HepG2 (cell line): Measurements from ENCODE around the gene OGT.

ENCODE experiments used
- ASH2L ChIP-seq: fragments of 300-600, 200-600 bp; sonication (generic); IDR thresholded peaks from 2 replicates; pipeline ENCODE4 v1.7.0; 2017; ENCODE audit warnings: low read depth, mild to moderate bottlenecking, moderate library complexity, mixed read lengths, low read length; ENCODE audit not compliant: insufficient read length
- ATAD3A ChIP-seq: sonication (generic); formaldehyde crosslinking; IDR thresholded peaks from 2 replicates; pipeline ENCODE4 v1.4.0; 2020; ENCODE audit warnings: missing genetic modification reagents
- HOXA5 ChIP-seq: sonication (generic); formaldehyde crosslinking; IDR thresholded peaks from 2 replicates; pipeline ENCODE4 v1.4.0; 2020; ENCODE audit warnings: missing genetic modification reagents
- JUN ChIP-seq: sonication (generic); formaldehyde crosslinking; IDR thresholded peaks from 2 replicates; pipeline ENCODE4 v1.4.0; 2020; ENCODE audit warnings: mild to moderate bottlenecking, missing genetic modification reagents
- POLR2AphosphoS2 ChIP-seq: IDR thresholded peaks from 2 replicates; pipeline ENCODE4 v1.6.1; 2011; ENCODE audit warnings: low read depth, low read length, improper control_type of control experiment
- SIX4 ChIP-seq: sonication (generic); formaldehyde crosslinking; IDR thresholded peaks from 2 replicates; pipeline ENCODE4 v1.4.0; 2020; ENCODE audit warnings: missing genetic modification reagents
- SNRNP70 ChIP-seq: fragments of 200-400 bp; formaldehyde crosslinking; IDR thresholded peaks from 2 replicates; pipeline ENCODE4 v1.6.1; 2017; ENCODE audit warnings: mild to moderate bottlenecking, low read depth, low read length, moderate library complexity
- USF2 ChIP-seq, 2 experiments: sonication (generic) in 1 of 2; formaldehyde crosslinking in 1 of 2; IDR thresholded peaks; 2 replicates each; pipeline versions ENCODE4 v1.5.1 to v1.6.1; 2011 to 2020; ENCODE audit warnings: borderline replicate concordance in 1 of 2, low read depth in 1 of 2, low read length in 1 of 2, mild to moderate bottlenecking in 1 of 2, missing genetic modification reagents in 1 of 2, moderate library complexity in 1 of 2
- ZNF333 ChIP-seq: sonication (generic); formaldehyde crosslinking; IDR thresholded peaks from 2 replicates; pipeline ENCODE4 v1.4.0; 2020; ENCODE audit warnings: mild to moderate bottlenecking, missing genetic modification reagents, borderline replicate concordance
- ZNF335 ChIP-seq: sonication (generic); formaldehyde crosslinking; IDR thresholded peaks from 2 replicates; pipeline ENCODE4 v1.4.0; 2020; ENCODE audit warnings: missing genetic modification reagents
- ZNF567 ChIP-seq: sonication (generic); formaldehyde crosslinking; IDR thresholded peaks from 2 replicates; pipeline ENCODE4 v1.8.1; 2023; ENCODE audit warnings: mild to moderate bottlenecking, missing genetic modification reagents, borderline replicate concordance
- TF ChIP-seq, protein P1 (sequence below): sonication (generic); formaldehyde crosslinking; IDR thresholded peaks from 2 replicates; pipeline ENCODE4 v1.5.0; 2020; ENCODE audit warnings: mild to moderate bottlenecking, missing genetic modification reagents, moderate library complexity
- TF ChIP-seq, protein P2 (sequence below): sonication (generic); formaldehyde crosslinking; IDR thresholded peaks from 2 replicates; pipeline ENCODE4 v1.4.0; 2020; ENCODE audit warnings: missing genetic modification reagents

GRCh38 chrX:71536285-71536684 lies 3.4 kb downstream of the OGT start:
- TF ChIP-seq ZNF333 (CRISPR knock-in tag) (no peak), POLR2AphosphoS2 (no peak), ZNF567 (CRISPR knock-in tag) (no peak), HOXA5 (CRISPR knock-in tag) (no peak), ZNF335 (CRISPR knock-in tag) (no peak), ATAD3A (CRISPR knock-in tag) (no peak), SIX4 (CRISPR knock-in tag) (no peak), SNRNP70 (no peak), USF2 (IDR thresholded peaks at IDR 0.05; ENCODE audit: low read depth, low read length) (no peak), USF2 (CRISPR knock-in tag; IDR thresholded peaks at IDR 0.05; ENCODE audit: borderline replicate concordance) (no peak), JUN (no peak), ASH2L (no peak)
- TF ChIP-seq, protein P1, sequence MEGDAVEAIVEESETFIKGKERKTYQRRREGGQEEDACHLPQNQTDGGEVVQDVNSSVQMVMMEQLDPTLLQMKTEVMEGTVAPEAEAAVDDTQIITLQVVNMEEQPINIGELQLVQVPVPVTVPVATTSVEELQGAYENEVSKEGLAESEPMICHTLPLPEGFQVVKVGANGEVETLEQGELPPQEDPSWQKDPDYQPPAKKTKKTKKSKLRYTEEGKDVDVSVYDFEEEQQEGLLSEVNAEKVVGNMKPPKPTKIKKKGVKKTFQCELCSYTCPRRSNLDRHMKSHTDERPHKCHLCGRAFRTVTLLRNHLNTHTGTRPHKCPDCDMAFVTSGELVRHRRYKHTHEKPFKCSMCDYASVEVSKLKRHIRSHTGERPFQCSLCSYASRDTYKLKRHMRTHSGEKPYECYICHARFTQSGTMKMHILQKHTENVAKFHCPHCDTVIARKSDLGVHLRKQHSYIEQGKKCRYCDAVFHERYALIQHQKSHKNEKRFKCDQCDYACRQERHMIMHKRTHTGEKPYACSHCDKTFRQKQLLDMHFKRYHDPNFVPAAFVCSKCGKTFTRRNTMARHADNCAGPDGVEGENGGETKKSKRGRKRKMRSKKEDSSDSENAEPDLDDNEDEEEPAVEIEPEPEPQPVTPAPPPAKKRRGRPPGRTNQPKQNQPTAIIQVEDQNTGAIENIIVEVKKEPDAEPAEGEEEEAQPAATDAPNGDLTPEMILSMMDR (CRISPR knock-in tag), result no peak
- TF ChIP-seq, protein P2, sequence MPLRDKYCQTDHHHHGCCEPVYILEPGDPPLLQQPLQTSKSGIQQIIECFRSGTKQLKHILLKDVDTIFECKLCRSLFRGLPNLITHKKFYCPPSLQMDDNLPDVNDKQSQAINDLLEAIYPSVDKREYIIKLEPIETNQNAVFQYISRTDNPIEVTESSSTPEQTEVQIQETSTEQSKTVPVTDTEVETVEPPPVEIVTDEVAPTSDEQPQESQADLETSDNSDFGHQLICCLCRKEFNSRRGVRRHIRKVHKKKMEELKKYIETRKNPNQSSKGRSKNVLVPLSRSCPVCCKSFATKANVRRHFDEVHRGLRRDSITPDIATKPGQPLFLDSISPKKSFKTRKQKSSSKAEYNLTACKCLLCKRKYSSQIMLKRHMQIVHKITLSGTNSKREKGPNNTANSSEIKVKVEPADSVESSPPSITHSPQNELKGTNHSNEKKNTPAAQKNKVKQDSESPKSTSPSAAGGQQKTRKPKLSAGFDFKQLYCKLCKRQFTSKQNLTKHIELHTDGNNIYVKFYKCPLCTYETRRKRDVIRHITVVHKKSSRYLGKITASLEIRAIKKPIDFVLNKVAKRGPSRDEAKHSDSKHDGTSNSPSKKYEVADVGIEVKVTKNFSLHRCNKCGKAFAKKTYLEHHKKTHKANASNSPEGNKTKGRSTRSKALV (CRISPR knock-in tag), result no peak
